GM21390 (cell line): ENCODE data around the gene DOCK10.

ENCODE experiments used
- ATAC-seq: cut with Tn5 transposase; IDR thresholded peaks from one replicate; pipeline ENCODE4 v1.9.1; 2021; ENCODE audit not compliant: unreplicated experiment

DOCK10 gene

DNA sequence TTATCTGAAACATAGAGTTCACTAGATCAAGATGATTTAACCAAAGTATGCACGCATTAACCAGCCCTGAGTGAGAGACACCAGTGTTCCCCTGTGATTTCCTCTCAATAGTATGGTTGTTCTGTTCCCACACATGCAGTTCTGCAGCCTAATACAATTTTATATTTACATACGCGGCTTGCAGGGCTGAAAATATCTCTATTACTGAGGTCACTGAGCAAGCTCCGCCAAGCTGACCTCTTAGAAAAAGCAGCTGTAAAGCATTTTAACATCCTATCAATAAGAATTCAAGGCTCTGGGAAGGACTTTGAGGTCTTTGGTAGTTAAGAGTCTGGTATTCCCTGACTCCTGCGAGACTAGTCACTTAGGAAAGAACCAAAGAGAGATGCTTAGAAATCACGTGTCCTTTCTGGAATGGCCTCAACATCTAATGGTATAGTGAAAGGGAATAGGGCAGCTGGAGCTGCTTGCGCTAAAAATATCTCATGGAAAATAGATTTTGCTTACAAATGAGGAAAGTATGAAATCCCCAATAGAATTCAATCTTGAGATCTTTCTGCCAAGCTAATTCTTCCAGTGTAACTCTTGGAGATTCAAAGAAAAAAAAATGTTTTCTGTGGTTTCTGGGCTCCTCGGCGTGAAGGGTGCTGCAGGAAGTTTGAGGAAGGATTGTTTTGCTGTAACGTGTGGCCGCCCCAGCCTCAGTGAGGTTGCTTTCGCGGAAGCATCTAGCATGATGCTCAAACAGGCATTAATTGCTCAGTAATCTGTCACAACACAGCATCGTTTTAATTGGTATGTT is 59.2 kb downstream of the DOCK10 start:
- ATAC-seq = peak; percentile 68

GRCh38 chr2:224982226-224982625 is 60.0 kb downstream of the DOCK10 start:
- no peak for ATAC-seq

DNA sequence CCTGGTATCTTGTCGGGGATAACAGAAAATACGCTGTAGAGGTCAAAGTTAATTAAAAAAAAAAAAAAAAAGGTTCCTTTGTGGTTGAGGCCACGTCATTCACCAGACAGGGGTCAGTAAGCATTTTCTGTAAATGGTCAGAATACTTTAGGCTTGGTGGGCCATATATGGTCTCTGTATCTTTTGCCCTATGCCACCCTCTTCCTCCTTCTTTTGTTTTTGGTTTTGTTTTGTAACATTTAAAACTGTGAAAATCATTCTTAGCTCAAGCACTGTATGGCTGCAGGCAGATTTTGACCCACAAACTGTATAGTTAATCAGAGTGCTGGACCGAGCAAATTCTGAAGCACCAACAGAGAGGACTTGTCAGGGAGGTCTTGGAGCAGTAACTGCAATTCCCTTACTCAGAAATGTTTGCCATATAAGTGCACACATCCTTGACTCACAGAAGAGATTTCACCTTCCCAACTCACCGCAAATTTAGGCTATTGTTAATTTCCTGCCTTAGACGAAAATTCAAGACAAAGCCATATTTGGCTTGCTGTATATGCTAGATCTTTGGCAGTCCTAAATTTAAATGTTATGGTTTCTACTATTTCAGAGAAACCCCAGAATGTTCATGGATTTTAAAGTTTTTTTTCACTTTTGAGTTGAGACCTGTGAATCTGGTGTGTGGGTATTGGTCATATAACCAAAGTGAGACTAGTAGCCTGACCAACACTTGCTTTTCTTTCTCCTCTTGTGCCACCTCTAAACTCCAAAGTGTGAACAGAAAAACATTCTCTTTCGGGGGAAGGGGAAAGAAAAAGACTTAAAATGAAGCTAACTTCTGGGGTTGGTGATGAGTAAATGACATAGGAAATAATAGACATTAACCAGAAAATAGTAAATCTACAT is 65.4 kb downstream of the DOCK10 start:
- peak; percentile 51 for ATAC-seq

- no peak for ATAC-seq
These were observed 66.5 kb downstream of the DOCK10 start for GRCh38 chr2:224975761-224976160.

- no peak for ATAC-seq
These were observed 68.9 kb downstream of the DOCK10 start for GRCh38 chr2:224973112-224974016.

GRCh38 chr2:224971214-224971613 is 71.1 kb downstream of the DOCK10 start:
- no peak for ATAC-seq

- peak; percentile 30 for ATAC-seq
These were observed 72.0 kb downstream of the DOCK10 start for GRCh38 chr2:224970311-224970710.

DNA sequence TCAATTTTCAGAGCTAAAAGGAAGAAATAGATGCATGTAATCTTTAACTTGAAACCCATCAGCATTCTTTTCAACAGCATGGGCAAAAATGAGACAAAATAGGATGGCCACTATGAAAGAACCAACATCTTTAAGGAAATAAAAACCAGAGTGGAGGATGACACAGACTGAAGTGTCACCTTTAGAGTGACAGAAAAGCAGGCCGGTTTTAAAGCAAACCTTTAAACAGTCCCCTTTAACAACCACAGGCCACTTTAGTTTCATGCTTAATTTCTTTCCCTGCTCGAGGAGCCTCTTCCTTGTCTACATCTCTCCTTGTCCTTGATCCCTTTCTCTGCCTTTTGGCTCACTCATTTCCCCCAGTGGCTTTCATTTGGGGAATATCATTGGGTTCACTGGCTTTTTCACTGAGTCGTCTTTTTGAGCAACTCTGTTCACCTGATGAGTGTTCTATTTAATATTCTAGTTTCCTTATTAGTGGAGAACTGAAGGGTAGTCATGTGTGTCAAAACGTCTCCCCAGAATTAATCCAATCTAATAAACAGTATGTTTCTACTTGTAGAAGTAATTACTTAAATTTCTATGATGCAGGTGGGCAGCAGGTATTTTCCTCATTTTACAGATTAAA is 72.5 kb downstream of the DOCK10 start:
- ATAC-seq = peak; percentile 42

GRCh38 chr2:224969095-224969494 is 73.2 kb downstream of the DOCK10 start:
- ATAC-seq = no peak

GRCh38 chr2:224968051-224968450 is 74.2 kb downstream of the DOCK10 start:
- no peak for ATAC-seq

GRCh38 chr2:224966613-224967012 is 75.7 kb downstream of the DOCK10 start:
- no peak for ATAC-seq

GRCh38 chr2:224959556-224959955 is 82.7 kb downstream of the DOCK10 start:
- no peak for ATAC-seq

GRCh38 chr2:224958873-224959272 is 83.4 kb downstream of the DOCK10 start:
- no peak for ATAC-seq

DNA sequence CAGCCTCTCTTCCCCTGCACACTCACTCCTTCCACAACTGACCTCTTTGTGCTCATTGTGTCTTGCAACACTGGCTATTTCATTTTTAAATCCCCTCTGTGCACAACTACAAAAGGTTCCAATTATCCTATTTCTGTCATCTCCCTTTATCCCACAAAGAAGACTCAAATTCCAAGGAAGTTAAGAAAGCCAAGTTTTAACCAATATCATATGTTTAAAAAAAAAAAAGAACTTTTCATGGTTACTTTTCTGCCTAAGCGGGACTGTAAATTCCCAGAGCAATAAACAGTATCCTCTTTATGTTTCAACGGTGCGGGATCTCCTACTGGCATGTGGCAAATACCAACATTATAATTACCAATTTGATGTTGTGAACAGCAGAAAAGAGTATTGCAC is 83.8 kb downstream of the DOCK10 start:
- no peak for ATAC-seq

DNA sequence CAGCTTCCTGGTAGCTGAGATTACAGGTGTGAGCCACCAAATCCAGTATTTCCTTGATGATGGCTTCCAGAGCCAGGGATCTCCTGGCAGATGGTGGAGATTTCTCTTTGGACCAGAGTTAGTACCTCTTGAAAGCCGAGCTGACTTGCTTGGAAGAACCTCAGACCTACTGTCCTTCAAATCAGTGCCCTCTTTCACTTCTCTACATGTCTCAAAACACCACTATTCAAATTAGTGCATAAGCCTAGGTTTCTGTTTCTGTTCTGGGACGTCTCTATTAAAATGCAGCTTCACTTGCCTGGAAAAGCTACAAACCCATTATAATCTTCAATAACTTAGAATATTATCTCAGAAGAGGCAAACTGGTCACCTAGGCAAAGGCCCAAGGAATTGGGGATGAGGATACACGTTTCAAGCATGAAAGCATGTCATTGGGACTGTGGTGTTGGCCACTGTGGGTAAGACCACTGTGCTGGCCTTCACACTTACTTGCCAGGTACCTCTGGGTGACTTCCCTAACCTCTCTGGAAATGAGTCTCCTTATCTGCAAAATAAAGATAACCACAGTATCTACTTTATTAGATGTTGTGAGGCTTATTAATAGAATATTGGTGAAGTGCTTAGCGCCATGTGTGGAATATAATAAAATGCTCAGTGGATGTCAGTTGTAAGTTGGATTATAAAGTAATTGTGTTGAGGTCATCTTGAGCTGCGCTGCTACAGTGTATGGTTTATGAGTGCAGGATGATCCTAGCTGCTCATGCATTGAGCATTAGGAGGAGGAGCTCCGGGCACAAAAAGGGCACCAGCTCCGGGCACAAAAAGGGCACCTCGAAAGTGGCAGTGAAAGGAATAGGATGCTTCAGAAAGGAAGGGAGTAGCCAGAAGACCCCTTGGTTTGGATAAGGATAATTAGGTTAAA is 84.5 kb downstream of the DOCK10 start:
- peak; percentile 85 for ATAC-seq

DNA sequence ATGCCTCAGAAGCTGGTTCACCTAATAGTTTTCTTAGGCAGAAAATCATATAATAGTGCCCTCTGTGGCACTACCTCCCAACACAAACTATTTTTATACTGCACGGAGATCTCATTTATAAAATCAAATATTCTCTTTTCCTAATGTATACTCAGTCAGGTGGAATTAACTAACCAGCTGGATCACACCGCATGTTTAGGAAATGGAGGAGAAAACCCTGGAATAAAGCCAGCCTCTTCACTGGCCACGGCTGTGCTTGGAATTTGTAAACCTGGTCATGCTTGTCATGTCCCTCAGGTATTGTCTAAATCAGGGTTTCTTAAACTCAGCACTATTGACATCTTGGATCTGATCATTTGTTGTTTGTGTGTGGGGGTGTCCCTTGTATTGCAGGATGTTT is 85.6 kb downstream of the DOCK10 start:
- ATAC-seq = no peak

DNA sequence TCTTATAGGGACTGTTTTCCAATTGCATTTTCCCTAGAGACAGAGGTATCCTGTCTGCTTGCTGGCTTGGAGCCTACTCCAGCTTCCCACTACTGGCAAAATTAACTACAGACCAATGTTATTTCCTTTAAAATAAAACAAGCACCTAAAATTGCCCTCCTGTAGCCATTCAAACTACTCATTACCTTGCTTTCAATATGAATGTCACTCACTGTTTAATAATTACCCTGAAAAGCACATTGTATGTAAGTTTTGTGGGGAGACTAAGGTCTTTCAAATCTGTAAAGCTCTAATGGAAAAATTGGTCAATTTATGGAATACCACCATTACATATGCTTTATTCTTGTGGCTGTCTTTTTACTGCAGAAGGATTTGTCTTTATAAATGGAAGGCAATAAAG is 87.3 kb downstream of the DOCK10 start:
- peak; percentile 22 for ATAC-seq

DNA sequence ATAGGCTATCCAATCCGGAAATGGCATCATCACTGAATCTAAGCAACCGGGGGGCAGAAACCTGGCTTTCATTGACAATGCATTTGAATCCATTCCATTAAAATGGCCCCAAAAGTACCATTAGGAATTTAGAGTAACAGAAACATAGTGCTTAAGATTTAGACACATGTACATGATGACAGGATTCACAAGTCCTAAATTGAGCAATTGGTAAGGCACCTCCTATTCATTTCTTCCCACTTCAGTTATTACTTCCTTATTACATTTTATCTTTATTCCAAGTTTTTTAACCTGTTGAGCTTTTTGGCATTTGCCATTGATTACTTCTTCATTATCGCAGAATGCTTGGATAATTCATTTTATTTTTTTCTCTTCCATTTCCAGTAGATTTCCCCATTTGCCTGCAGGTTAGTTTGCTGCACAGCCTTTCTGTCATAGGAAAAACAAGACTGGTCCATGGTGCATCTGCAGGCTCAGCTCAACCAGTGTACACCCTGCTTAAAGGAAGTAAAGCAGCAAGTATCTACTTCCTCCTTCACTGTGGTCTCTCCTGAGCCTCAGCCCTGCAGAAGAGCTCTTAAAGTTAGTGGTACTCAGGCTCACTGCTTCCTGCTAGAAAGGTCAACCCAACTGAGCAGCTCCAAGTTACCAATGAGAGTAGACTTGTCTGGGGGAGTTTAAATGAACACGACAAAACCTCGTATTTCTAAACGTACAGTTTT is 89.2 kb downstream of the DOCK10 start:
- ATAC-seq = peak; percentile 47
